K562 (cell line): Measurements from ENCODE around the gene PLEKHN1. TPM values are rescaled to one million over a fixed set of nuclear protein-coding genes. Genes with fewer than 3 reads are reported as not detected.

Experiments
- ATAC-seq: fragments of 200-7000 bp; cut with Tn5 transposase; 3 replicates; pipeline ENCODE4 v1.9.1; 2020; ENCODE audit warnings: moderate library complexity
- BruUV-seq: library from RNA; stranded (reverse); fragments of 400-500 nt; replicated peaks from 2 replicates; lab custom pipeline; 2021; lab: Mats Ljungman, UMichigan
- CTCF ChIA-PET: fragments of 300-600 bp; formaldehyde crosslinking; extraction: SDS; loops from one replicate; lab custom pipeline; 2021; ENCODE audit warnings: low intra/inter-chr PET ratio; lab: Yijun Ruan, JAX
- POLR2A ChIA-PET: fragments of 300-600, 350-650 bp; sonication (Branson Sonifier 250); formaldehyde crosslinking; extraction: SDS; loops from one replicate; lab custom pipeline; 2021; ENCODE audit warnings: antibody characterized with exemption, inconsistent platforms; lab: Yijun Ruan, JAX
- DNase-seq, 4 experiments: peaks; one replicate each; pipeline versions ENCODE4 v3.0.0 to v3.0.0-alpha.2; 2011 to 2018; ENCODE audit warnings: low spot score in 3 of 4, mixed read lengths in 3 of 4; ENCODE audit errors: extremely low read depth in 1 of 4
- FAIRE-seq: peaks from 2 replicates; lab custom pipeline; 2011; peaks lifted over from hg19 to GRCh38; lab: Jason Lieb, UNC
- H2AFZ ChIP-seq: 2 replicates; pipeline ENCODE4 v1.6.0; 2011; ENCODE audit warnings: low read depth, low read length, control low read depth, inconsistent platforms
- H3K27ac ChIP-seq: fragments of 200-600 bp; 3 replicates; pipeline ENCODE4 v1.8.0; 2011; ENCODE audit warnings: low read depth, mild to moderate bottlenecking, control low read depth, inconsistent platforms, low read length, moderate library complexity, mixed read lengths; ENCODE audit errors: extremely low read depth
- H3K27me3 ChIP-seq, 2 experiments: fragments of 300-600 bp in 1 of 2; 2 replicates in 1 of 2; 3 replicates in 1 of 2; pipeline versions ENCODE4 v1.6.0 to v1.8.0; 2011; ENCODE audit warnings: inconsistent platforms in 2 of 2, low read length in 2 of 2, mild to moderate bottlenecking in 1 of 2, mixed read lengths in 1 of 2, moderate library complexity in 1 of 2; ENCODE audit not compliant: control insufficient read depth in 2 of 2, insufficient read depth in 2 of 2
- H3K36me3 ChIP-seq: fragments of 300-600 bp; 3 replicates; pipeline ENCODE4 v1.8.0; 2011; ENCODE audit warnings: mild to moderate bottlenecking, low read length, inconsistent platforms; ENCODE audit not compliant: control insufficient read depth, insufficient read depth
- H3K4me1 ChIP-seq, 2 experiments: fragments of 200-600 bp in 1 of 2; replicated peaks in 1 of 2; 2 replicates in 1 of 2; 3 replicates in 1 of 2; pipeline versions ENCODE4 v1.5.1 to v1.8.0; 2011; ENCODE audit warnings: inconsistent platforms in 2 of 2, low read length in 2 of 2, mild to moderate bottlenecking in 1 of 2, mixed read lengths in 1 of 2, moderate library complexity in 1 of 2; ENCODE audit not compliant: control insufficient read depth in 2 of 2, insufficient read depth in 2 of 2
- H3K4me2 ChIP-seq: 2 replicates; pipeline ENCODE4 v1.6.1; 2011; ENCODE audit warnings: low read length, control low read depth, inconsistent platforms, mixed read lengths; ENCODE audit not compliant: insufficient read depth
- H3K4me3 ChIP-seq: fragments of 200-600 bp; sonication (generic), shearing (Covaris generic); 2 replicates; pipeline ENCODE4 v1.5.1; 2016; ENCODE audit warnings: control low read depth, inconsistent platforms
- H3K79me2 ChIP-seq: fragments of 200-600 bp; 3 replicates; pipeline ENCODE4 v1.8.0; 2011; ENCODE audit warnings: low read length, inconsistent platforms; ENCODE audit not compliant: control insufficient read depth, insufficient read depth
- H3K9ac ChIP-seq, 2 experiments: 2 replicates each; pipeline versions ENCODE4 v1.6.0 to v1.6.1; 2011; ENCODE audit warnings: low read depth in 2 of 2, low read length in 2 of 2, control low read depth in 1 of 2, inconsistent platforms in 1 of 2, mild to moderate bottlenecking in 1 of 2, mixed read lengths in 1 of 2; ENCODE audit not compliant: insufficient read depth in 1 of 2
- H3K9me1 ChIP-seq: one replicate; pipeline ENCODE4 v1.6.0; 2011; ENCODE audit warnings: inconsistent platforms, mild to moderate bottlenecking, low read length, moderate library complexity; ENCODE audit not compliant: control insufficient read depth, insufficient read depth
- H3K9me3 ChIP-seq: replicated peaks from 2 replicates; pipeline ENCODE4 v1.5.1; 2011; ENCODE audit warnings: low read depth, low read length, inconsistent platforms; ENCODE audit not compliant: control insufficient read depth, insufficient read depth
- H4K20me1 ChIP-seq: replicated peaks from 2 replicates; pipeline ENCODE4 v1.6.1; 2011; ENCODE audit warnings: low read length, inconsistent platforms, mixed read lengths; ENCODE audit not compliant: control insufficient read depth, insufficient read depth
- BACH1 ChIP-seq: fragments of 200-800 bp; sonication (Bioruptor generic); IDR thresholded peaks from 2 replicates; pipeline ENCODE4 v1.6.1; 2016; ENCODE audit warnings: missing genetic modification characterization, missing compliant biosample characterization
- BDP1 ChIP-seq: IDR thresholded peaks from 3 replicates; pipeline ENCODE4 v1.6.1; 2011; ENCODE audit not compliant: insufficient read length, insufficient read depth
- BMI1 ChIP-seq: fragments of 150-350 bp; IDR thresholded peaks from 2 replicates; pipeline ENCODE4 v1.6.1; 2014; ENCODE audit warnings: low read length
- CHD2 ChIP-seq: IDR thresholded peaks from 2 replicates; pipeline ENCODE4 v1.6.1; 2011; ENCODE audit warnings: low read depth, low read length
- DDX20 ChIP-seq: fragments of 450-650 bp; IDR thresholded peaks from 2 replicates; pipeline ENCODE4 v1.6.1; 2016; ENCODE audit warnings: missing genetic modification characterization, low read depth, mild to moderate bottlenecking, missing compliant biosample characterization, moderate library complexity
- ESRRA ChIP-seq: fragments of 450-650 bp; IDR thresholded peaks from 2 replicates; pipeline ENCODE4 v1.6.1; 2014; ENCODE audit warnings: low read depth, mild to moderate bottlenecking, moderate library complexity, borderline replicate concordance
- FOSL1 ChIP-seq: fragments of 200-800 bp; sonication (Bioruptor generic); conservative IDR thresholded peaks from 2 replicates; pipeline ENCODE4 v1.6.1; 2016; ENCODE audit warnings: missing genetic modification characterization, missing compliant biosample characterization
- KAT2B ChIP-seq: IDR thresholded peaks from one replicate; pipeline ENCODE4 v1.6.1; 2012; ENCODE audit warnings: low read depth, mild to moderate bottlenecking, control low read depth, inconsistent platforms, low read length, moderate library complexity
- NBN ChIP-seq: fragments of 450-650 bp; IDR thresholded peaks from 2 replicates; pipeline ENCODE4 v1.6.1; 2016; ENCODE audit warnings: low read depth, mild to moderate bottlenecking
- PHF8 ChIP-seq: fragments of 200-600 bp; sonication (generic); IDR thresholded peaks from 2 replicates; pipeline ENCODE4 v1.6.1; 2012; ENCODE audit warnings: mixed run types, mild to moderate bottlenecking, inconsistent platforms, low read length, moderate library complexity, borderline replicate concordance
- WGBS: fragments of 100-300 bp; shearing (Covaris generic); methylation state at CpG from one replicate; pipeline ENCODE4 v1.1.6; 2016; ENCODE audit warnings: low coverage, mixed read lengths; ENCODE audit not compliant: insufficient coverage; ENCODE audit errors: missing lambda C conversion rate; 5-methylcytosine and 5-hydroxymethylcytosine counted together
- in situ Hi-C: fragments of 300-500 bp; cut with MboI; formaldehyde crosslinking; loops from 4 replicates; pipeline ENCODE4 v1.15.0; 2018; ENCODE audit warnings: inconsistent platforms, mixed read lengths
- intact Hi-C: fragments of 100-400 bp; cut with micrococcal nuclease; formaldehyde crosslinking; loops from 2 replicates; pipeline ENCODE4 v1.14.2; 2022
- polyA plus RNA-seq, 8 experiments: library from polyadenylated mRNA; depleted of rRNA in 4 of 8; stranded (reverse) in 5 of 8; unstranded in 3 of 8; fragments of >200 nt; fragmentation: Nextera tagmentation in 2 of 8; fragmentation: Illumina TruSeq in 1 of 8; extraction: Ambion mirVana in 2 of 8; extraction: Trizol in 1 of 8; gene quantifications; 2 replicates each; pipeline versions ENCODE4 v1.2.1 to v1.2.3, GENCODE V29; 2011 to 2014; ENCODE audit warnings: inconsistent platforms in 1 of 8, missing spikeins in 1 of 8
- total RNA-seq, 7 experiments: library from RNA; depleted of rRNA in 6 of 7; stranded (reverse); fragments of >200 nt in 6 of 7; fragmentation: Illumina TruSeq in 2 of 7; extraction: Trizol in 2 of 7; gene quantifications; 2 replicates each; pipeline versions ENCODE4 v1.2.1 to v1.2.3, GENCODE V29; 2011 to 2021; ENCODE audit warnings: low replicate concordance in 1 of 7
- TF ChIP-seq, protein P1 (sequence below): sonication (generic); formaldehyde crosslinking; IDR thresholded peaks from 2 replicates; pipeline ENCODE4 v1.8.0; 2022; ENCODE audit warnings: mild to moderate bottlenecking, missing genetic modification reagents
- TF ChIP-seq, protein P2 (sequence below): fragments of 250-450 bp; sonication (Bioruptor Pico); IDR thresholded peaks from 2 replicates; pipeline ENCODE4 v1.4.0; 2020; ENCODE audit warnings: mild to moderate bottlenecking
- TF ChIP-seq, protein P3 (sequence below): fragments of 250-450 bp; sonication (Bioruptor Pico); IDR thresholded peaks from 2 replicates; pipeline ENCODE4 v1.5.0; 2021
- TF ChIP-seq, protein P4 (sequence below): fragments of 250-450 bp; sonication (Bioruptor Pico); IDR thresholded peaks from 2 replicates; pipeline ENCODE4 v1.5.1; 2021; ENCODE audit warnings: mild to moderate bottlenecking

The PLEKHN1 gene
- total and polyA plus RNA-seq, 9 of the 15 experiments (the other 6 are each of a cell fraction or from before 2014, with no cell fraction given), result 0.07 to 1.5 (median 0.13) TPM; not detected in 2

DNA sequence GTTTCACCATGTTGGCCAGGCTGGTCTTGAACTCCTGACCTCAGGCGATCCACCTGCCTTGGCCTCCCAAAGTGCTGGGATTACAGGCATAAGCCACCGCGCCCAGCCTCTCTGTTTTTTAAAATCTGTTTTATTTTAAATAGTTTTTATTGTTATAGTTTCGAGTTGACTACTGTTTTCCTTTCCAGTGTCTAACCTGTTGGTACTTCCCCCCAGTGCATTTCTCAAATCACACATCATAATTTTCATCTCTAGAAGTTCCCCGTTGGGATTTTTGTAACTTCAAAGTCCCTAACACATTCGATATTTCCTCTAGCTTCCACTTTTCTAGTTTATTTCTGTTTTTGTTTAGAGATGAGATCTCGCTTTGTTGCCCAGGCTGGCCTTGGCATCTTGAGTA lies 26.1 kb downstream of the PLEKHN1 start:
- ATAC-seq (no peak), DNase-seq (no peak), FAIRE-seq (no peak)
- H4K20me1 ChIP-seq, result peaks cover 8% of the 10 kb centered on the region; the same call in 1 of the 2 replicates
- H3K9ac ChIP-seq, result no peak overlapping the region
- H3K4me3 ChIP-seq, result no peak overlapping the region
- no TSS peak for BruUV-seq
- in situ Hi-C loops (no loop called here), intact Hi-C loops (no loop called here)
- ChIA-PET CTCF (no interaction called here), POLR2A (interaction anchor here (1.1 to 1.4 kb wide), 2 partner anchors 11 to 12 kb away, joined by 4 to 7 read pairs; partner anchors contain the start of gene PERM1)
- no peak overlapping the region for H3K27ac ChIP-seq
- 41% methylated on average over 6 of the region's 7 CpGs for WGBS
- H3K9me3 ChIP-seq, result no peaks in the 10 kb centered on the region
- H3K36me3 ChIP-seq, result no peaks in the 10 kb centered on the region
- peaks cover 11 to 18% of the 10 kb centered on the region in 2 experiments; a peak in 4 of 5 replicates for H3K27me3 ChIP-seq
- H3K4me1 ChIP-seq, result peaks cover 0 to 24% of the 10 kb centered on the region in 2 experiments; a peak in 2 of 5 replicates
- H3K9me1 ChIP-seq, result no peaks in the 10 kb centered on the region
- H2AFZ ChIP-seq, result no peak overlapping the region
- H3K79me2 ChIP-seq, result no peaks in the 10 kb centered on the region
- no peak overlapping the region for H3K4me2 ChIP-seq
- no peak for TF ChIP-seq FOSL1 (tag)
- TF ChIP-seq, protein P1, sequence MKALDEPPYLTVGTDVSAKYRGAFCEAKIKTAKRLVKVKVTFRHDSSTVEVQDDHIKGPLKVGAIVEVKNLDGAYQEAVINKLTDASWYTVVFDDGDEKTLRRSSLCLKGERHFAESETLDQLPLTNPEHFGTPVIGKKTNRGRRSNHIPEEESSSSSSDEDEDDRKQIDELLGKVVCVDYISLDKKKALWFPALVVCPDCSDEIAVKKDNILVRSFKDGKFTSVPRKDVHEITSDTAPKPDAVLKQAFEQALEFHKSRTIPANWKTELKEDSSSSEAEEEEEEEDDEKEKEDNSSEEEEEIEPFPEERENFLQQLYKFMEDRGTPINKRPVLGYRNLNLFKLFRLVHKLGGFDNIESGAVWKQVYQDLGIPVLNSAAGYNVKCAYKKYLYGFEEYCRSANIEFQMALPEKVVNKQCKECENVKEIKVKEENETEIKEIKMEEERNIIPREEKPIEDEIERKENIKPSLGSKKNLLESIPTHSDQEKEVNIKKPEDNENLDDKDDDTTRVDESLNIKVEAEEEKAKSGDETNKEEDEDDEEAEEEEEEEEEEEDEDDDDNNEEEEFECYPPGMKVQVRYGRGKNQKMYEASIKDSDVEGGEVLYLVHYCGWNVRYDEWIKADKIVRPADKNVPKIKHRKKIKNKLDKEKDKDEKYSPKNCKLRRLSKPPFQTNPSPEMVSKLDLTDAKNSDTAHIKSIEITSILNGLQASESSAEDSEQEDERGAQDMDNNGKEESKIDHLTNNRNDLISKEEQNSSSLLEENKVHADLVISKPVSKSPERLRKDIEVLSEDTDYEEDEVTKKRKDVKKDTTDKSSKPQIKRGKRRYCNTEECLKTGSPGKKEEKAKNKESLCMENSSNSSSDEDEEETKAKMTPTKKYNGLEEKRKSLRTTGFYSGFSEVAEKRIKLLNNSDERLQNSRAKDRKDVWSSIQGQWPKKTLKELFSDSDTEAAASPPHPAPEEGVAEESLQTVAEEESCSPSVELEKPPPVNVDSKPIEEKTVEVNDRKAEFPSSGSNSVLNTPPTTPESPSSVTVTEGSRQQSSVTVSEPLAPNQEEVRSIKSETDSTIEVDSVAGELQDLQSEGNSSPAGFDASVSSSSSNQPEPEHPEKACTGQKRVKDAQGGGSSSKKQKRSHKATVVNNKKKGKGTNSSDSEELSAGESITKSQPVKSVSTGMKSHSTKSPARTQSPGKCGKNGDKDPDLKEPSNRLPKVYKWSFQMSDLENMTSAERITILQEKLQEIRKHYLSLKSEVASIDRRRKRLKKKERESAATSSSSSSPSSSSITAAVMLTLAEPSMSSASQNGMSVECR, result no peak
- no peak for TF ChIP-seq BDP1
- TF ChIP-seq CHD2, result no peak
- no peak for TF ChIP-seq PHF8
- TF ChIP-seq KAT2B, result no peak
- TF ChIP-seq, protein P2, sequence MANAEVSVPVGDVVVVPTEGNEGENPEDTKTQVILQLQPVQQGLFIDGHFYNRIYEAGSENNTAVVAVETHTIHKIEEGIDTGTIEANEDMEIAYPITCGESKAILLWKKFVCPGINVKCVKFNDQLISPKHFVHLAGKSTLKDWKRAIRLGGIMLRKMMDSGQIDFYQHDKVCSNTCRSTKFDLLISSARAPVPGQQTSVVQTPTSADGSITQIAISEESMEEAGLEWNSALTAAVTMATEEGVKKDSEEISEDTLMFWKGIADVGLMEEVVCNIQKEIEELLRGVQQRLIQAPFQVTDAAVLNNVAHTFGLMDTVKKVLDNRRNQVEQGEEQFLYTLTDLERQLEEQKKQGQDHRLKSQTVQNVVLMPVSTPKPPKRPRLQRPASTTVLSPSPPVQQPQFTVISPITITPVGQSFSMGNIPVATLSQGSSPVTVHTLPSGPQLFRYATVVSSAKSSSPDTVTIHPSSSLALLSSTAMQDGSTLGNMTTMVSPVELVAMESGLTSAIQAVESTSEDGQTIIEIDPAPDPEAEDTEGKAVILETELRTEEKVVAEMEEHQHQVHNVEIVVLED (CRISPR knock-in tag), result no peak
- no peak for TF ChIP-seq BMI1
- TF ChIP-seq NBN, result no peak
- TF ChIP-seq, protein P3, sequence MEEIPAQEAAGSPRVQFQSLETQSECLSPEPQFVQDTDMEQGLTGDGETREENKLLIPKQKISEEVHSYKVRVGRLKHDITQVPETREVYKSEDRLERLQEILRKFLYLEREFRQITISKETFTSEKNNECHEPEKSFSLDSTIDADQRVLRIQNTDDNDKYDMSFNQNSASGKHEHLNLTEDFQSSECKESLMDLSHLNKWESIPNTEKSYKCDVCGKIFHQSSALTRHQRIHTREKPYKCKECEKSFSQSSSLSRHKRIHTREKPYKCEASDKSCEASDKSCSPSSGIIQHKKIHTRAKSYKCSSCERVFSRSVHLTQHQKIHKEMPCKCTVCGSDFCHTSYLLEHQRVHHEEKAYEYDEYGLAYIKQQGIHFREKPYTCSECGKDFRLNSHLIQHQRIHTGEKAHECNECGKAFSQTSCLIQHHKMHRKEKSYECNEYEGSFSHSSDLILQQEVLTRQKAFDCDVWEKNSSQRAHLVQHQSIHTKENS (CRISPR knock-in tag), result no peak
- TF ChIP-seq DDX20, result no peak
- no peak for TF ChIP-seq BACH1 (tag)
- TF ChIP-seq, protein P4, sequence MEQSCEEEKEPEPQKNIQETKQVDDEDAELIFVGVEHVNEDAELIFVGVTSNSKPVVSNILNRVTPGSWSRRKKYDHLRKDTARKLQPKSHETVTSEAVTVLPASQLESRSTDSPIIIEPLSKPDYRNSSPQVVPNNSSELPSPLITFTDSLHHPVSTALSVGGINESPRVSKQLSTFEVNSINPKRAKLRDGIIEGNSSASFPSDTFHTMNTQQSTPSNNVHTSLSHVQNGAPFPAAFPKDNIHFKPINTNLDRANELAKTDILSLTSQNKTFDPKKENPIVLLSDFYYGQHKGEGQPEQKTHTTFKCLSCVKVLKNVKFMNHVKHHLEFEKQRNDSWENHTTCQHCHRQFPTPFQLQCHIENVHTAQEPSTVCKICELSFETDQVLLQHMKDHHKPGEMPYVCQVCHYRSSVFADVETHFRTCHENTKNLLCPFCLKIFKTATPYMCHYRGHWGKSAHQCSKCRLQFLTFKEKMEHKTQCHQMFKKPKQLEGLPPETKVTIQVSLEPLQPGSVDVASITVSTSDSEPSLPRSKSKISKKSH (CRISPR knock-in tag), result no peak
- no peak for TF ChIP-seq ESRRA
